NCI-H1105 (cell line): ENCODE results near the gene TMCC1.
"Not testable (repeated sequence)": the region's sequence is repeated elsewhere in the genome, so short reads cannot be mapped to it uniquely, and the experiment has no call there.

Experiments used
- DNase-seq: peaks from one replicate; lab custom pipeline; 2025; lab: John Stamatoyannopoulos, UW

Gene TMCC1

DNA sequence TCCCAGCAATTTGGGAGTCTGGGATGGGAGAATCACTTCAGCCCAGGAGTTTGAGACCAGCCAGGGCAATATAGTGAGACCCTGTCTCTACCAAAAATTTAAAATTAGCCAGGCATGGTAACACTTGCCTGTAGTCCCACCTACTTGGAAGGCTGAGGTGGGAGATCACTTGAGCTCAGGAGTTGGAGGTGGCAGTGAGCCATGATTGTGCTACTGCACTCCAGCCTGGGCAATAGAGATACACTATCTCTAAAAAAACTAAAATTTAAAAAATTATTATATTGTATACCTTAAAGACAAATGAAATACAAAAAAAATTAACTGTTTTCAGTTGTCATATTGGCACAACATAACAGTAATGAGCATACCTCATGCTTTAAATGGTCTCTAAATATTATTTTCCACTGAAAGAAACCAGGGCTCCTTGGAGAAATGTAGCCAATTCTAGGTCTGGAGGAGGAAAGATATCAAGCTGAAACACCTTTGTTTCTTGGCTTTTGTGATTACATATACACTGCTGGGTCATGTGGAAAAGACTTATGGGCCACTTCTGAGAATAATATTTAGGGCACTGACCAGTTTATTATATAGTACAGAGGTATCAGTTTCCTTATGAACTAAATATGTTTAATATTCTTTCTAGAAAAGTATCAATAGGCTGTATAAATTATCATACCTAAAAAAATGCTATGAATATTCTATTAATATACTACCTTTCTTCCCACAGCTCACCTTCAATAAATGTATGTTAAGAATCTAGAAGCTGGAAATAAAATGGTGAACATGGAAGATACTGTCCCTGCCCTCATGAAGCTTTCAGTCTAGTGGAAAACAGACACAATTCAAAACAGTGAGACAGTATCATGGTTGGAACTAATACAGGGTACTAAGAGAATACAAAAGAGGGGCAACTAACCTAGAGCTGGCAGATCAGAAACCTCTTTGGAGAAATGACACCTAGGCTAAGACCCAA, 119.5 kb downstream of the TMCC1 start:
- DNase-seq: no peak

GRCh38 chr3:129770604-129771003, 122.9 kb downstream of the TMCC1 start:
- DNase-seq: no peak

GRCh38 chr3:129769616-129770015, 123.9 kb downstream of the TMCC1 start:
- no peak for DNase-seq

- no peak for DNase-seq
These were observed 124.8 kb downstream of the TMCC1 start for GRCh38 chr3:129768728-129769127.

DNA sequence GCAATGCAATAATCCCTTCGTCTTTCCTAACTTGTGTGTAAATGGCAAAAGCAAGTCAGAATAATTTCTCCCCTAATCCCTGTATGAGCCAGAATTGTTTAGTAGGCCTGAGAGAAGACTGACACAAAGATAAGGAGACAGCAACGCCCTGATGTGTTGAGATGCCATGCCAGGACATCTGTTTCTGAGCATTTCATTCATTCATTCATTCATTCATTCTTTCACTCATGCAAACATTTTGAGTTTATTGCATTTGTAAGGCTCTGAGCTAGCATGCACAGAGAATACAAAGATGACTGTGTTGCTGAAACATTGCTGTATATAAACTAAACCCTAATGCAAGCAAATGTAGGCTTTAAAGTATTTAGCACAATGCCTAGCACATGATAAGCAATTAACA, 127.4 kb downstream of the TMCC1 start:
- no peak for DNase-seq

GRCh38 chr3:129764090-129764489, 129.4 kb downstream of the TMCC1 start:
- no peak for DNase-seq

DNA sequence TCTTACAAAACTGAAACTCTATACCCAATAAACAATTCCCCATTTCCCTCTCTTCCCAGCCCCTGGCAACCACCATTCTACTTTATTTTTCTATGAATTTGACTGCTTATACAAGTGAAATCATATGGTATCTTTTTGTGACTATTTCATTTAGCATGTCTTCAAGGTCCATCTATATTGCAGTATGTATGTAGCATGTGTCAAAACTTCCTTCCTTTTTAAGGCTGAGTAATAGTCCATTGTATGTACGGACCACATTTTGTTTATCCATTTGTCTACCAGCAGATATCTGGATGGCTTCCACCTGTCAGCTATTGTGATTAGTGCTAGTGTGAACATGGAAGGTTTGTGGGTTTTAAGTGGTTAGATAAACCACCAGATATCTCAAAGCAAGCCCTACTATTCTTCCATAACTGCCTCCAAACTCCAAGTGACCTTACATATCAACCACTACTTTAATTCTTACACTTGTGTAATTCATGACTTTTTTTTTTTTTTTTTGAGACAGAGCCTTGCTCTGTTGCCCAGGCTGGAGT, 134.7 kb downstream of the TMCC1 start:
- no peak for DNase-seq

DNA sequence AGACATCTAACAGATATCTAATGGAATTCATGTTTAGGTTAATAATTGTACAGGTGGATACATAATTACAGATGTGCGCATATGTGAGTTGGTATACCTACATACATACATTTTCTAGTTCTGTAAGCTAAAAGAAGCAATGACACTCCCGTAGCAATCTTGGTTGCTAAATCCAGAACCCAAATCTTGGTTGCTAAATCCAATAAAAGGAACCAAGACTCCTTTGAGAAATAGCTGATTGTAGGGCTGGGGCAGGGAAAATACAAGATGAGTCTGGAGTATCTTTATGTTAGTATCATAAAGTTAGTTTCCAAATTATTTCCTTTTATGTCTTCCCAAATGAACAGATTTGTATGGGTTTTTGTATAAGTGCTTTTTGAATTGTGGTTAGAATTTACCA, 135.2 kb downstream of the TMCC1 start:
- DNase-seq: no peak

GRCh38 chr3:129756871-129757270, 136.6 kb downstream of the TMCC1 start:
- no peak for DNase-seq

DNA sequence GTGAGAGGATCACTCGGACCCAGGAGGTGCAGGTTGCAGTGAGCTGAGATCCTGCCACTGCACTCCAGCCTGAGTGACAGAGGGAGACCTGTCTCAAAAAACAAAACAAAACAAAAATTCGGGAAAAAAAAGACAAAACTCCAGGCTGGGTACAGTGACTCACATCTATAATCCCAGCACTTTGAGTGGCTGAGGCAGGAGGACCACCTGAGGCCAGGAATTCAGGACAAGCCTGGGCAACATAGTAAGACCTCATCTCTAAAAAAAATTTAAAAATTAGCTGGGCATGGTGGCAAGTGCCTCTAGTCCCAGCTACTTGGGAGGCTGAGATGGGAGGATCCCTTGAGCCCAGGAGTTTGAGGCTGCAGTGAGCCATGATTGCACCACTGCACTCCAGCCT, 142.4 kb downstream of the TMCC1 start:
- DNase-seq: not testable (repeated sequence)

- no peak for DNase-seq
These were observed 143.8 kb downstream of the TMCC1 start for GRCh38 chr3:129749692-129750091.

DNA sequence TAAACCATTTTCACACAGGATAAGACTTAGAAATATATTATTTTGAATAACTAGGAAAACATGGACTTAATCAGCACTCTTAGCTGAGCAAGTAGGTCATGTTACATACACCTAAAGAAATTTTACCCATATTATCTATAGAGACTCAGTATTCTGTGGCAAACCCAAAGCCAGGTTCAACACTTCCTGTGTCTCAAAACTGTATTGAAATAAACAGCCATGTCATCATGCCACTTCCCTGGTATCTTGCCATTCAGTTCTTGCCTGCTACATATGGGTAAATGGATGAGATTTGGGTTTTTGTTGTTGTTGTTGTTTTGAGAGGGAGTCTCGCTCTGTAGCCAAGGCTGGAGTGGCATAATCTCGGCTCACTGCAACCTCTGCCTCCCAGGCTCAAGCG, 145.5 kb downstream of the TMCC1 start:
- no peak for DNase-seq

DNA sequence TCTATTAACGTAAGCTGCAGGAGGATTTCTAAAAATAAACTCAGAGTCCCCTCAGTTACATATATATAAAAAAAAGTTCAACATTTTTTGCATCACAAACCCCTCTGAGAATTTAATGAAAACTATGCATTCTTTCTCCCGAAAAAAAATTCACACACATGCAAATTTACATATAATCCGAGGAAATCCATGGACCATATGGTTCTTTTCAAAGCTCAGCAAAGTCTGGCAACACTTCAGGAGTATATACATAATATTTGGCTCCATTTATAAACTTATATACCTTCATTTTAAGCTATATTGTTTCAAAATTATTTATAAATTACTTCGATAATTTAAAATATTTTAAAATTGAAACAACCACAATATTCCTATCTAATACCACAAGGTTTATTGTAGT, 146.4 kb downstream of the TMCC1 start:
- DNase-seq: no peak

DNA sequence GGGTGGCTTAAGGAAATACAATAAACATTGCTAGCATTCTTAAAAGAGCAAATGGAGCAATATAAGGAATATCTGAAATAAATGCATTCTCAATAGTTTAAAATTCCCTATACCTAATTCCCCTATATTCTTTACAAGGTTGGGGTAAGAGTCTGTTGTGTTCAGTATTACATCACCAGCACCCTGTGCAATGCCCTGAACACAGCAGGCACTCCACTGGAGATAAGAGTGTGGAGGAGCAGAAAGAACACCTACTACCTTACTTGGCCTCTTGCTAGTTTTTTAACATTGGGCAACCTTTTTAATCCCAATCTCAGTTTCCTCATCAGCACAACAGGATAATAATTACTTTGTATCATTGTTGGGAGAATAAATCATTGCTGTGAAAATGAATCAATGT, 146.9 kb downstream of the TMCC1 start:
- no peak for DNase-seq

- no peak for DNase-seq
These were observed 148.3 kb downstream of the TMCC1 start for GRCh38 chr3:129745253-129745652.

GRCh38 chr3:129741794-129742193, 151.7 kb downstream of the TMCC1 start:
- DNase-seq: no peak

DNA sequence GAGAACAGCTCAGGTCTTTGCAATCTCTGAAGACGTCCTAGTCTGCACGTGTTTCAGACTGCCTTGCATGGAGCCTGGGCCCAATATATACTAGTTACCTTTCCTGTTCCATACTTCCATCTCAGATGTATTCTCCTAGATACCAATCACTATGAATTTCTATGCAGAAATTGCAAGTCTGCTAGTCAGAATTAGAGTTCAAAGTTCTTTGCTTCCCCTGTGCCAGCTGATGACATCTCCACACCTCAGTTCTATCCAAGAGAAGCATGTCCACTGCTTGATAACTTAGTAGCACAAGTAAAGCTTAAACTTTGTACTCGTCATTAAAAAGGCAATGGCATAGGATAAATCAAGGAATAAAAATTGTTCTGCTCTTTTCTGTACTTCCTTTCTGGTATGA, 153.4 kb downstream of the TMCC1 start:
- DNase-seq: no peak

DNA sequence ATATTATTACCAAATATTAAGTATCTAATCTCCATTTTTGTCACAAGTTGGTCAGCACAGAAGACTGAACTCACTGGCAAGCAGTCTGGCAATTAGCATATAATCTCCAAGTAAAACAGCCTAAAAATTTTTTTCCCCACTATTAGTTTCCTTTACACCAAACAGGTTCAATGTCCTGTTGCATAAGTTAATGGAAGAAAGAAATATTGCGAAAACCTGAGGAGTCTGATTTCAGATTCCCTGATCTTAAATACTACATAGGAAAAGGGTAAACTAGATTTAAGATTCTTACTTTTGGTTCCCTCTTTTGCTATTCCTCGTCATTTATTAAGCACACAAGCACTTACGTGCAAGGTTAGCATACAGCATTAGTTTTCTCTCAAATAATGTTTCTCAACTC, 153.9 kb downstream of the TMCC1 start:
- DNase-seq: no peak

- DNase-seq: no peak
These were observed 155.3 kb downstream of the TMCC1 start for GRCh38 chr3:129738172-129738571.

- no peak for DNase-seq
These were observed 157.4 kb downstream of the TMCC1 start for GRCh38 chr3:129736070-129736469.

DNA sequence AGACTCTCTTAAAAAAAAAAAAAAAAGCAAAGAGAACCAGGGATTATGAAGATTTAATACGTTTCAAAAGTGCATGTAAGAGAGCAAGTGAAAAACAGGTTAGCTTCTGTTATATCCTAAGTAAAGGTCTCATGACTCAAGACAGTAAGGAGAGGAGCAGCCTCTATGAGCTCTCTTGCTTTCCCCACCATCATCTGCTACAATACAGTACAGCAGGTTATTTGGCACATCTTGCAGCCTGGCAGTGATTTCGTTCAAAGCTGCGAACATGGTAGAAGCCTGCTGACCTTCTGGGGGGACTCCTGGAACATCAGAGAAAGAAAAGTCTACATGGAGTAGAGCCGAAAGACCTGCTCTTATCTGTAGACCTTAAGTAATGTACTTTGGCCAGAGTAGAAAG, 157.9 kb downstream of the TMCC1 start:
- no peak for DNase-seq

- no peak for DNase-seq
These were observed 159.1 kb downstream of the TMCC1 start for GRCh38 chr3:129734449-129734848.

DNA sequence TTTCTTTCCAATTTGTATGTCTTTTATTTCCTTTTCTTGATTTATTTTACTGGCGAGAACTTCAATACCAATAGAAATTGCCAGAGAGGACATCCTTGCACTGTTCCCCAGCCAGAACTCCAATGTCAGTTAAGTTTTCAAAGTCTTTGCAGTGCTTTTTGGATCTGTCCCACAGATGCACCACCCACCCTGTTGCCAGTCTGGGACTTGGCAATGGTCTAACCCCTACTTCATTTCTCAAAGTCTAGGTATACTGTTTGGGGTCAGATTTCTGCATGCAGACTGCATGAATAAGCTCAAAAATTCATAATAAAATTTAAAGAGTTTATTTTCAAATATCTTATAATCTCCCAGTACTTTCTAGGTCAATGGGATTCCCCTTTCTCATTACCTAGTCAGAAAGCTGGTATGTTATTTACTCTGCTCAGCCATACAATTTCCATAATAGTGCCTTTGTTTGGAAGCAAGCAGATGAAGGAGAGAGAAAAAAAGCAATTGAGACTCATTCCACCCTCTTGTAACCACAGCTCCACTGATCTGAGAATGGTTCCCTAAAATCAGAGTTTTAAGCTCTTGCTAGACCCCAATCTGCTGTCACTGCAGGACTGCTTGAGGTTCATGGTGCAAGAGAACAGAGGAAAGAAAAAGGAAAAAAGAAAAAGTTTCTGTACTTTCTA, 161.2 kb downstream of the TMCC1 start:
- DNase-seq: no peak
